ENCODE results near the gene SMR3A.

The SMR3A gene

GRCh38 chr4:70360460-70360859, at the start of gene SMR3A:
SMR3A (plus strand) TSS chr4:70360760; CDS start chr4:70362116, 1,356 bp downstream.
- no peak for DNase-seq (ENCODE audit: low read depth)

GRCh38 chr4:70313736-70314135, 46.8 kb upstream of the SMR3A start:
- DNase-seq (ENCODE audit: low read depth): no peak

GRCh38 chr4:70315928-70316327, 44.6 kb upstream of the SMR3A start:
- DNase-seq (ENCODE audit: low read depth): no peak

- DNase-seq (ENCODE audit: low read depth): no peak
These were observed 34.5 kb upstream of the SMR3A start for GRCh38 chr4:70326052-70326451.

GRCh38 chr4:70334681-70335080, 25.9 kb upstream of the SMR3A start, which contains the start of gene CABS1:
CABS1 (plus strand) TSS chr4:70334981; CDS start chr4:70335040, 59 bp downstream.
- DNase-seq (ENCODE audit: low read depth): no peak

- no peak for DNase-seq (ENCODE audit: low read depth)
These were observed 24.5 kb upstream of the SMR3A start for GRCh38 chr4:70336043-70336442.

- DNase-seq (ENCODE audit: low read depth): no peak
These were observed 22.6 kb upstream of the SMR3A start for GRCh38 chr4:70337886-70338420.

- no peak for DNase-seq (ENCODE audit: low read depth)
These were observed 4.4 kb upstream of the SMR3A start for GRCh38 chr4:70356185-70356584.

GRCh38 chr4:70359115-70359661, 1.4 kb upstream of the SMR3A start:
- DNase-seq (ENCODE audit: low read depth): no peak

GRCh38 chr4:70364002-70364401, 3.4 kb downstream of the SMR3A start:
- no peak for DNase-seq (ENCODE audit: low read depth)

GRCh38 chr4:70365479-70365878, 4.9 kb downstream of the SMR3A start:
- peak; percentile 4 for DNase-seq (ENCODE audit: low read depth)

GRCh38 chr4:70367813-70368212, 7.3 kb downstream of the SMR3A start:
- no peak for DNase-seq (ENCODE audit: low read depth)

- DNase-seq (ENCODE audit: low read depth): no peak
These were observed 11.4 kb downstream of the SMR3A start for GRCh38 chr4:70371987-70372386.

GRCh38 chr4:70372760-70373159, 12.2 kb downstream of the SMR3A start:
- DNase-seq (ENCODE audit: low read depth): no peak

- no peak for DNase-seq (ENCODE audit: low read depth)
These were observed 20.0 kb downstream of the SMR3A start for GRCh38 chr4:70380578-70380977.

GRCh38 chr4:70382691-70383181, 22.2 kb downstream of the SMR3A start, which contains the start of gene SMR3B:
SMR3B (plus strand) TSS chr4:70383131; CDS start chr4:70384511, 1,380 bp downstream.
- DNase-seq (ENCODE audit: low read depth): no peak

- no peak for DNase-seq (ENCODE audit: low read depth)
These were observed 31.7 kb downstream of the SMR3A start for GRCh38 chr4:70392057-70392776.

- no peak for DNase-seq (ENCODE audit: low read depth)
These were observed 37.0 kb downstream of the SMR3A start, which contains the start of gene OPRPN for GRCh38 chr4:70397580-70397979. OPRPN (plus strand) TSS chr4:70397940; CDS start chr4:70399286, 1,346 bp downstream.

GRCh38 chr4:70399319-70399718, 38.8 kb downstream of the SMR3A start:
- DNase-seq (ENCODE audit: low read depth): no peak

- no peak for DNase-seq (ENCODE audit: low read depth)
These were observed 42.2 kb downstream of the SMR3A start for GRCh38 chr4:70402762-70403161.

GRCh38 chr4:70405765-70406164, 45.2 kb downstream of the SMR3A start:
- no peak for DNase-seq (ENCODE audit: low read depth)
